Measurements from ENCODE around the gene TMEM244.

TMEM244 gene

GRCh38 chr6:129860908-129861665, at the start of gene TMEM244:
TSS of gene TMEM244 (minus strand) at chr6:129861315. CDS start at chr6:129861188, 127 bp downstream.
- TF ChIP-seq CTCF (IDR thresholded peaks at IDR 0.05; ENCODE audit: low read depth, low read length) (no peak), MYC (IDR thresholded peaks at IDR 0.05; ENCODE audit: low read depth, low read length) (no peak), MAX (IDR thresholded peaks at IDR 0.05; ENCODE audit: low read depth, low read length) (no peak), POLR2A (IDR thresholded peaks at IDR 0.05; ENCODE audit: extremely low read depth, insufficient read length) (no peak)
- no peak for DNase-seq (ENCODE audit: low read depth)
- no peak within 1 kb of the TSS for H3K4me3 ChIP-seq (ENCODE audit: low read depth, low read length)

DNA sequence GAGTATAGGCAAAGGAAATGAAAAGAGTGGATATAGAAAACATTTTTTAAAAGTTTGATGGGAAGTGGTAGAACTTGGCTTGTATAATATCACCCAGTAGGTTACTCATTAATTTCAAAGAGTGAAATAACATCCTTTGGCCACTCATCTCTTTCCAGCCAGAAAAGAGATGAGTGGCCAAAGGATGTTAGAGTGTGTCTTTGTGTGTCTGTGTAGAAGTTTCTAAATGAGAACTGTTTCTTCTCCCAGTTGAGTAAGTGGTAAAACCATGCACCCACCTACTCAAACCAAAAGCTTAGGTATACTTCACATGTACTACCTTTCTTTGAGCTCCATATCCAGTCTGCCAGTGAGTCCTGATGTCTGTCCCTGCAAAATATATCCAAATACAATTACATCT, 47.7 kb upstream of the TMEM244 start:
- TF ChIP-seq POLR2A (IDR thresholded peaks at IDR 0.05; ENCODE audit: extremely low read depth, insufficient read length) (no peak), CTCF (IDR thresholded peaks at IDR 0.05; ENCODE audit: low read depth, low read length) (no peak)
- H3K4me3 ChIP-seq (ENCODE audit: low read depth, low read length): no peak overlapping the region
- DNase-seq (ENCODE audit: low read depth): no peak

GRCh38 chr6:129908356-129908755, 47.2 kb upstream of the TMEM244 start:
- no peak for DNase-seq (ENCODE audit: low read depth)
- H3K4me3 ChIP-seq (ENCODE audit: low read depth, low read length): no peak overlapping the region
- TF ChIP-seq POLR2A (IDR thresholded peaks at IDR 0.05; ENCODE audit: extremely low read depth, insufficient read length) (no peak), MYC (IDR thresholded peaks at IDR 0.05; ENCODE audit: low read depth, low read length) (no peak), MAX (IDR thresholded peaks at IDR 0.05; ENCODE audit: low read depth, low read length) (no peak), CTCF (IDR thresholded peaks at IDR 0.05; ENCODE audit: low read depth, low read length) (no peak)

GRCh38 chr6:129906515-129907077, 45.5 kb upstream of the TMEM244 start:
- DNase-seq (ENCODE audit: low read depth): no peak
- no peak overlapping the region for H3K4me3 ChIP-seq (ENCODE audit: low read depth, low read length)
- no peak for TF ChIP-seq CTCF (IDR thresholded peaks at IDR 0.05; ENCODE audit: low read depth, low read length)
- TF ChIP-seq MAX (IDR thresholded peaks at IDR 0.05; ENCODE audit: low read depth, low read length): no peak

- DNase-seq (ENCODE audit: low read depth): no peak
- TF ChIP-seq CTCF (IDR thresholded peaks at IDR 0.05; ENCODE audit: low read depth, low read length): no peak
- no peak for TF ChIP-seq MAX (IDR thresholded peaks at IDR 0.05; ENCODE audit: low read depth, low read length)
- TF ChIP-seq MYC (IDR thresholded peaks at IDR 0.05; ENCODE audit: low read depth, low read length): no peak
- no peak for TF ChIP-seq POLR2A (IDR thresholded peaks at IDR 0.05; ENCODE audit: extremely low read depth, insufficient read length)
- H3K4me3 ChIP-seq (ENCODE audit: low read depth, low read length): no peak overlapping the region
Observed at GRCh38 chr6:129903082-129903481, 42.0 kb upstream of the TMEM244 start.
